Right kidney (tissue), 1 donor: ENCODE results near the gene TANGO6.

Experiments
- DNase-seq: peaks from one replicate; pipeline ENCODE4 v3.0.0-alpha.2; 2016

The TANGO6 gene

DNA sequence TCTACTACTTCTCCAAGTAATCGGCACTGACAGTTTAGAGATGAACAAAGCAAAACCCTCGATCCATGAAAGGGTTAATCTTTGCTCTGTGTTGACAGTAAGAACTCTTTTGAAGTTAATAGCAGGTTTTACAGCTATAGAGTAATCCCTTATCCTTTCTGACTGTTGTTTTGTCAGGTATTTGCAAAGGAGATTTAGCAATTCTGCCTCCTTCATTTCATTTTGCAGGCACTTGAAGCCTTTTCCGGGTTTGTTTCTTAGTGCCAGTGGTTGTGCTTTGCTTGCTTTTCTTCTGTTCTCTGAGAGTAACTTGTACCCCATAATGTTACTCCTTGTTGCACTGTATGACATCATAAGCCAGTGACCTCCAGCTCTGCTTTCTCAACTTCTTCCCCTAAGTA lies 64.5 kb downstream of the TANGO6 start:
- no peak for DNase-seq

DNA sequence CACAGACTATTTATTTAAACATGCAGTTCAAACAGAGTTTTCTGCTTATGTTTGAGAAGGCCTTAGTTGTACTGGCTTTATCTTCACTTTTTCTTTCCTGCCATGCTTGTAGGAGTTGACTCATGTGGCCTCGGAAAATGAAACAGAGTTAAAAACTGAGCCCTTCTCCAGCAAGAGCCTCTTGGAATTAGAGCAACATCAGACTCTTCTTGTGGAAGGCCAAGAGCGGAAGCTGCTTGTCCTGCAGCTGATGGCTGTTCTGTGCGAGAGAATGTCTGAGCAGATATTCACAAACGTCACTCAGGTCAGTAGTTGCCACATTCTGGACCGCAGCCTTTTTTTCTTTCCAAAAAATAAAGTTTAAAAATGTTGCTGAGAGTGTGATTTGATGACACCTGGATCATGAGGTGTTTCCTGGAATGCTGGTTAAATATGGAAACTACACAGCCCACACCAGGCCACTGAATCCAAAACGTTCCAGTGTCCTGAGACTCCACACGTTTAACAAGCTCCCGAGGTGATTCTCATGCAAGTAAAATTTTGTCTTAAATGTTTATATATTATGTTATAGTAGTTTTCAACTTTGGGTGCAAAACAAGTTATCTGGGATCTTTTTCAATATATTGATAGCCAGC lies 65.9 kb downstream of the TANGO6 start:
- DNase-seq: no peak

DNA sequence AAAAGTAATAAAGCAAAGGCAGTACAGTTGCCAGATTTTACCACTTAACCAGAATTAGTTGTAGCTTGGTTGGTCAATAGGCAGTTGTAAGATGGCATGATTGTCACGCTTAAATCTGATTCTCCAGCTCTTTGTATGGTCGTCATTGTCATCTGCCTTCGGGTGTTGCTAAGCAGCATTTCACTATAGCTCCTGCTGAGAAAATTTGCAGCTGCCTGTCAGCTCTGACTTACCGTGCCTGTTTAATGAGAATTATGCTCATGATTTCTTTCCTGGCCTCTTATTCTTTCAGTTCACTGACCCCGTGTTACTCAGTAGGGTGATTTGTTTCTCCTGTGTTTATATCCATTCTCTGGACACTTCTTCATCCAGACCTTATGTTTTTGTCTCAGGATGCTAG lies 66.7 kb downstream of the TANGO6 start:
- DNase-seq: no peak

DNA sequence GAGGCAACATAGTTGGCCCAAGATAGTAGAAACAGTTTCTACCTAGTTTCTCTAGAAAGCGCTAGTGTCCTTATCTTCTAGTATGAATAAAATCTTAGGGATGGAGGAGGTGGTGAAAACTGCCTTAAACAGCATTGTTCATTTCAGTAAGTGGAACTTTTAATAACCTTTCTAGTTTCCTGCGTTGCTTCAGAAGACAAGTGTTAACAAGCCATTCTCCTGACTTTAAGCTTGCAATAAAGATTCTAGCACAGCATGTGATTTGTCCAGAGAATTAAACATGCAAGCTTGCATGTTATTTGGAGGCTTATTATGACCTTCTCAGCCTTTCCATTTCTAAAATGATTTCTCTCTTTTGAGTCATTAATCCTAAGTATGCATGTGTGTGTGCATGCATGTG lies 72.3 kb downstream of the TANGO6 start:
- no peak for DNase-seq

DNA sequence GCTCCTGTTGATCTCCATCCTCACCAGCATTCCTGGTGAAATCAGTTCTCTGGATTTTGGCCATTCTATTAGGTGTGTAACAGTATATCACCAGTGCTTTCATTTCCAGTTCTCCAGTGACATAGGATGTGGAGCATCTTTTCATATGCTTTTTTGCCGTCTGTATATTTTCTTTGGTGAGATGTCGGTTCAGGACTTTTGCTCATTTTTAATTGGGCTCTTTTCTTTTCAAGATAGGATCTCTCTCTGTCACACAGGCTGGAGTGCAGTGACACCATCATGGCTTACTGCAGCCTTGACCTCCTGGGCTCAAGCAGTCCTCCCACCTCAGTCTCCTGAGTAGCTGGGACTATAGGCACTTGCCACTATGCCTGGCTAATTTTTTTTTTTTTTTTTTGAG lies 74.2 kb downstream of the TANGO6 start:
- no peak for DNase-seq

DNA sequence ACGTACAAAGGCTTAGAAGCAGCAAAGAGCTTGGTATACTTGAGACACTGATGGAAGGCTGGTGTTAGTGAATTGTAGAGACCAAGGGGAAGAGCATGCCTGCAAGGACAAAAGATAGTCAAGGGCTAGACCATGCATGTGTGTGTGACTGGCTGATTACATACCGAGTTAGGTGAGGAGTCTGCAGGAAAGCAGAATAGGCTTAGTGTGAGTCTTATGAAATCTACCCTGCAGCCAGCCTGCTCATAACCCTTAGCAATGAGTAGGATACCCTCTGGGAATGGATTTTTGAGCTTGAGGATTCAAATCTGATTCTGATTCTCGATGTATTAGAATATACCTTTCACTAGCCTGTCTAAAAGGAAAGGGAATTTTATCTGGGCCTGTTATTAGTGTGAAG lies 77.0 kb downstream of the TANGO6 start:
- DNase-seq: no peak

DNA sequence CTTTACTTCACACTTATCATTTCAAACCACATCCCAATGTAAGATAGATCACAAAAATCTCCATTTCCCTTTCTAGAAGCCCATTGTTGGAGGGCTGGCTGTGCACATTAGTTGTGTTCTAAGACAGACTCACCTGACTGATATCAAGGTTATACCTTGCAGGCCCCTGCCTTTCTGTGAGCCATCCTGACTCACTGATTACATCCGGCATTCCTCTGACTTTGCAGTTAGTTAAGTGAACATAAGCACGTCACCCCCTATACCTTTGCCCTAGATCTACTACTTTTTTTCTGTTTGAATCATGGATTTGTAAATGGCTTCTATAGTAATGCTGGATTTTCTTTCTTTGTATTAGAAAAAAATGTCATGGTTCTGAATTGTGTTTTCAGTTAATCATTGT lies 78.3 kb downstream of the TANGO6 start:
- no peak for DNase-seq

DNA sequence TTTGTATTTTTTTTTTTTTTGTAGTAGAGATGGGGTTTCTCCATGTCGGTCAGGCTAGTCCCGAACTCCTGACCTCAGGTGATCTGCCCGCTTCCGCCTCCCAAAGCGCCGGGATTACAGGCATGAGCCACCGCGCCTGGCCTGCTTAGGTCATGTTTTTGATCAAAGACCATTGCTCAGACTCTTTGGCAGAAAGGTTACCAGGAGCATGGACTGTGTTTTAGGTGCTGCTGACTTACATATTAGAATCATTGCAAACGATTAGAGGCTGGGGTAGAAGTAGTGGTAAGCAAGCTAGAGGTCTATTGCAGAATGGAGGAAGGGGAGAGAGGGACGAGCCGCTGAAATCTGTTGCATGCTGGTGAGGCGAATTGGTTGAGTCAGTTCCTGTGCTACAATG lies 79.8 kb downstream of the TANGO6 start:
- DNase-seq: no peak

DNA sequence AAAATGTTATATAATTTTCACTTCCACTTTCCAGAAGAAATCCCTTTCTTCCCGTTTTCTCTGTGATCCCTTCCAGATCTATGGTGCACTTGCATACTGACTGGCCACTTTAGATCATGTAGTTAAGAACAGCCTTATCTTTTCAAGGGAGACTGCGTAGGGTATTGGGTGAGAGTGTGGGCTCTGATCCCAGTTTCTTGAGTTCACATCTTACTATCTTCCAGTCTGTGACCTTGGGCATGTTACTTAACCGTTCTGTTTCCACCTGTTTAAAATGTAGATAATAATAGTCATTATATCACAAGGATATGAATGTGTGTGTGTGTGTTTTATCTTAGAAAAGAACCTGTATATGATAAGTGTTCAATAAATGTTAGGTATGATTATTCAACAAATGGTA lies 83.7 kb downstream of the TANGO6 start:
- DNase-seq: no peak

DNA sequence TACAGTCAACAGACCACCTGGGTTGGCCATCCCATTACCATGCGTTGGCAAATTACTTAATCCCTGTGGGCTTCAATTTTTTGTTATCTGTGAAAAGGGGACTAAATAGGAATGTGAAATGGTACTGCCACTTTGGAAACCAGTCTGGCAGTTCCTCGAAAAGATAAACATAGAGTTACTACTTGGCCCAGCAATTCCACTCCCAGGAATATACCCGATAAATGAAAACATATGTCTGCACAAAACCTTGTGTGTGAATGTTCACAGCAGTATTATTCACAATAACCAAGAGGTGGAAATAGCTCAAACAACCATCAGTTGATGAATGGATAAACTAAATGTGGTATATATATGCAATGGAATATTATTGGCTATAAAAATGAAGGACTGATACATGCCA lies 87.9 kb downstream of the TANGO6 start:
- no peak for DNase-seq

DNA sequence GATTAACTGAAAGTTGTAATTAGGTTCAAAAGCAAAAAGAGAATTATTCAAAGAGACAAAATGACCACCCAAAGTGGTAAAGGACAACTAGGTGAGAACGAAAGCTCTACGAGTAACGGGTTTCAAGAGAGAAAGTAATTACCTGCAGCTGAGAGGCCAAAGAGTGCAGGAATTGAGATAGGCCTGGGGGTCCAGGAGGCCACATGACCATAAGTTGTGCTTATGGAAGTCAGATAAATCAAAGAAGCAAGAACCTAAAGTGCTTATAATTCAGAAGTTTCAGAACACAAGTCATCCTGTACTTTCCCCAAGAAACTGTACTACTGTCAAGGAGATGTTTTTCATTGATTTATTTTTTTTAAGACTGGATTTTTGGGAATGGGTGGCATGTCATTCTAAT lies 91.1 kb downstream of the TANGO6 start:
- no peak for DNase-seq

DNA sequence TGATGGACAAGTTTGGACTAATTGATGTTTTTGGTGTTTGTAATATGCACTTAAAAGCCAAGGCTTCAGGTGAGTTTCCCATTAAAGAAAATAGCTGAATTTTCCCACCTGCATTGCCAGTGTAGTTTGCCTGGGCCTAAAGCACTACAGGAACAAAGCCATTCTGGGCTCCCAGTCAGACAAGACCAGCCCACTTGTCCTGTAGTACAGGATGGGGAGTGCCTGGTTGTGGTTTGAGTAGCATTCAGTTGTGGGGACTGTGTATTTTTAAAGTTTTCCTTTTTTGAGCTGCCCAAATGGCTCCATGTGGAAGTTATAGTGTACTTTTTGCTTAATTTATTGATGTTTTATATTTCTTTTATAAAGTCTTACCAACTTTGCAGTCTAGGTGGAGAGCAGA lies 91.7 kb downstream of the TANGO6 start:
- no peak for DNase-seq

DNA sequence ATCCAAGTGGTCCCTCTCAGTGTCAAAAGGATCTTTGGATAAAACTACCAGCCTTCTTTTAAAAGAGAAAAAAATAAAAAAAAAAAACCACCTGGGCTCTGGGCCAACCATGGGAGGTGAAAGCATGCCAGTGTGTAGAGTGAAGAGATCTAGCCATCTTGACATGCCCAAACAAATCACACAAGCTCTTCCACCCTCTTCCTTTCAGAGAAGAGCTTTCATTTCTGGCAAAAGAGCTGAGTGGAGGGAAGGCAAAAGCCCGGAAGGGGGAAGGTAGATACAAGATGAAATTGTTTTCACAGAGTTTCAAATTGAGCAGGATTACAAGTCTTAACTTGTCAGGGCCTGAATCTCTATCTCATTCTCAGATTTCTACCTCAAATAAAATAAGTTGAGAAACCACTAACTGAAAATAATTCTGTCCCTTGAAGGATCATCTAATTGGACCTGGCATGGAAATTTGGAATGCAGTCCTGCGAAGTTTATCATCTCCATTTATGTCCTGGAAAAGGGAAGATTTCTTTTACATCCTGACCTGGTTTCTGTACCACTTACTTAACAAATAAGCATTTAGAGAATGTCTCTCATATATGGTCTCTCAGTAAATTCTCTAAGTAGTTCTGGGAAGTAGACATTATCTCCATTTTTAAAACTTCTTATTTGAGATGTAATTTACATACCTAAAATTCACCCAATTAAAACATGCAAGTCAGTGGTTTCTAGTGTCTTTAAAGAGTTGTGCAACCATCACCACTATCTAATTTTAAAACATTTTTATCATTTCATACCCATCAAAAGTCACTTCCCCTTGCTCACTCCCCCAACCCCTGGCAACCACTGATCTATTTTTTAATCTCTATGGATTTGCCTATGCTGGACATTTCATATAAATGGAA lies 93.7 kb downstream of the TANGO6 start:
- no peak for DNase-seq

DNA sequence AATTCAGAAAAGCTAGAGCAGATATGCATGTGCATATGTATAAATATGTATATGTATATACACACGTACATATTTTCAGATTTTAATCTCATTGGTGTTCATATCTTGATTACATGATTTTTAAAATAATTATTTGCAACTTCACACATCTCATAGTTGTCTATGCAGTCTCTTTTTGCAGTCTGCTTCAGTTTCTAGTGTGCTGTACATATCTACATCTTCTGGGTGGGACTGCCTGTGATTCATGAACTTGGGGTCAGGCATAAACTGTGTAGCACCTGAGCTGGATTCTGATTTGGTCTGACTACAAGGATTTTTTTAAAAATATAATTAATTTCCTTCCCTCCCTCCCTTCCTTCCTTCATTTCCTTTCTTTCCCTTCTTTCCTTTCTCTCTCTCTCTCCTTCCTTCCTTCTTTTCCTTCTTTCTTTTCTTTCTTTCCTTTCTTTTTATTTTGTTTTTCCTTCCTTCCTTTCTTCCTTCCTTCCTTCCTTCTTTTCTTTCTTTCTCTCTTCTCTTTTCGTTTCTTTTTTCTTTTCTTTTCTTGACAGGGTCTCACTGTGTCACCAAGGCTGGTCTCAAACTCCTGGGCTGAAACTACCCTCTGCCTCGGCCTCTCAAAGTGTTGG lies 96.5 kb downstream of the TANGO6 start:
- DNase-seq: no peak

DNA sequence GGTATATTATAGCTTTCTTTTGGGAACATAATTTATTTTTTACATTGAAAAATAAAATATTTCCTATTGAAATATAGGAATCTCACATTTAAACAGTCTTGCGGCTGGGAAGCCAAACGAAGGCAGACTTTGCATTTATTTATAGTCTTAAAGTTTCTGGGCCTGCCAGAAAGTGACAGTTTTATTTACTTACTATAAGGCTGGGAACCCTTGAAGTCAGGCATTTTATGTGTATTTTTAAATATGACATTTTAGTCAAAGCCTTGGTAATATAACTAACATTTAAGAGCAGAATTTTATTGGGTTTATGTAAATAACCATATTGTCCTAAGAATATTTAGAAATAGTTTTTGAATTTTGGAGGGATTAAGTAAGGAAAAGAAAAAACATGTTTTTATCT lies 97.5 kb downstream of the TANGO6 start:
- no peak for DNase-seq

DNA sequence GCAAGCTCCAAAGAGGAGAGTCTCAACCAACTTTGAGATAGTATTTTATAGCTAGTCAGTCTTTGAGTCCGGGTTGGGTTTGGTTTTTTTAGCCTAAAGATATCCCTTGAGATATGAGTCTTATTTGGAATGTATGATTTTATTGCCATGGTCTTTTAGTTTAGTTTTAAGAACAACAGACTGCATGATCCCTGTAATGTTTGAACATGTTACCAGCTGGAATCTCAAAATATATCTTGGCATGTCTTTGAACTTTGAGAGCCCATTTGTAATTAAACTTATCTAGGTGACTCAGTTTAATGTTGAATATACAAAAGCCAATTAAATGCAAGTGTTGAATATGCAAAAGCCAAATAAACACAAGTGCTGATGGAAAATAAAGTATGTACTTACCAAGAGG lies 100.6 kb downstream of the TANGO6 start:
- no peak for DNase-seq

DNA sequence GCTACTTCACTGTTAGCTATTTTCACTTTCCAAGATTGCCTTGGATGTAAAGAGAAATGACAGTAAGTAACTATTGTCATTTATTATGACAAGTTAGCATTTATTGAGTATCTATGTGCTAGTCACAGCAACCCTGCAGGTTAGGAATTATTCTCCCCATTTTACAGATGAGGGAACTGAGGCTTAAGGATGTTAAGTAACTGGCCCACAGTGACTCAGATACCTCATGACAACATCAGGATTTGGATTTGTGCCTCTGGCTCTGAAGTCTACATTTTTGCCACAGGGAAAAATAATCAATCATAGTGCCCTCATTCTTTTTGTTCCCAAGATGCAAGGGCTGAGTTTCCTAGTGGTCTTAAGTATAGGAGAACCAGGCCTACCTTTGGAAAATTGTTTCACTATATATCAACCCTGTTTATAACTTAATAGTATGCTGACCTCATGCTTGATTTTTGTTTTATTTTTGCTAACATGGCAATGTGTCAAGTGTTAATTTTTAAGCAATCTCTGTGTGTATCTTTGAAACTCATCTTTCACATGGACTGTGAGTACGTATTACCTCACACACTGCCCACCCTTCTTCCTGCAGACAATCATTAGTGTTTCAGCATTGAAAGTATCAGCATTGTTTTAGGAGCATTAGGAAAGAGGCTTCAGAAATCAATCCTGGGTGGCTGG lies 105.0 kb downstream of the TANGO6 start:
- no peak for DNase-seq

DNA sequence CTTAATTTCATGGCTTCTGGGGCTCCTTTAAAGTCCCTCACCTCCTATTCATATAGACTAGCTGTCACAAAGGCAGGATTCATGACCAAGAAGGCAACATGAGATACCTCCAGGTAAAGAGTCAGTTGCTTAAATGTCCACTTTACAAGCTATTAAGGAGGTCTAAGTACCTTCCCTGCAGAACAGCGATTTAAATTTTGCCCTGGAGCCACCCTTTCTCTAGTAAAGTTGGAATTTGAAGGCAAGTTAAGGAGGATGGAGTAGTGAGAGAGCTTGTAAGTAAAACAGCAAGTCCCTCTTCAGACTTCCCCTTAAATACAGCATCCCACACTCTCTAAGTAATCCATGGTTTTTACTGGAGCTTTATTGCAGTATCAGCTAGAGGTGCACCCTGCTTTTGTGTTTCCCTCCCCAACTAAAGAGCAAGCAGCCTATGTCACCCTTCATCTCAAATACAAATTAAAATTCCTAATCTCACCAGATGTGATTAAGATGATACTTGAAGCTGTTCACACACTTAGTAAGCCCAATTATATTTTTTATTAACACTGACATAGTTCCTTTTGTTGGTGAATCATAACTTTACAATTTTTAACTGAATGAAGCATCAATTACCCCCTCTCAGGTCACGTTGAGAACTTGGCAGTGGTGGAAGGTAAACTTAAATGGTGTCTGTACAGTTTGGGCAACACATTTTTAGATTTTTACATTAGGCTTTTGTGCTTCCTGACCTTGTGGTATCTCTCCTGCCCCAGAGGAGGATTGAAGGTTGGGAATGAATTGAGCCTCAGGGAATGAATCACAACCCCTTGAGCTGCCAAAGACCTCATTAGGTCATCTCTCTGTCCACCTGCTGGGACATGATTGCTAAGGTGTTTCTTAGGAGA lies 108.9 kb downstream of the TANGO6 start:
- no peak for DNase-seq

DNA sequence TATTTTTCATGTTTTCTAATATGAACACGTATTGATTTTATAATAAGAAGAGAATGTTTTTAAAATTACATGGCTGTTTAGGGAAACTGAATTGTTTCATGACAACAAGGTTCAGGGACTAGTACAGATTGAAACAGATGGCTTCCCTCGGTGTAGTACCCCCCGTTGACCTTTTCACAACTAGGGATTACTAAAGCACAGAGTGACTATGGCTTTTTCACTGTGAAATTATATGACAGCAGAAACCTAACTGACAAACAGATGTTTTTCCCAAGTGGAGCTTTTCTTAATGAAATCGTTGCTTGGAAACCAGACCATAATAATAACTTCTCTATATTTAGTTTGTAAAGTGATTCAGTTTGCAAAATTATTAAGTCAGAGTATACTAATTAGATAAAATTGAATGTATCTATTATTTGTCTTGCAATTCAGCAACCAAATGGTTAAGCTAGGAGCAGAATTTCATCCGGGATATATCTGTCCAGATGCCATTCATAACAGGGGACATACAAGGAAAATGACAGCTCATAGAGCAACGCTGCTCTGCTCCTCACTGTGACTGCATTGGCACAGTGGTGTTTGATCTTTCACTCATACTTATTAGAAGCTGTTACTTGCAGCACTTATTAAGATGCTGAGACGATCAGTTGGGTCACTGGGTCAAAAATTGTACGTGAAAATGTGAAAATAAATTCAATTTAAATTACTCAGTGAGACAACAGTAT lies 111.7 kb downstream of the TANGO6 start:
- DNase-seq: no peak

DNA sequence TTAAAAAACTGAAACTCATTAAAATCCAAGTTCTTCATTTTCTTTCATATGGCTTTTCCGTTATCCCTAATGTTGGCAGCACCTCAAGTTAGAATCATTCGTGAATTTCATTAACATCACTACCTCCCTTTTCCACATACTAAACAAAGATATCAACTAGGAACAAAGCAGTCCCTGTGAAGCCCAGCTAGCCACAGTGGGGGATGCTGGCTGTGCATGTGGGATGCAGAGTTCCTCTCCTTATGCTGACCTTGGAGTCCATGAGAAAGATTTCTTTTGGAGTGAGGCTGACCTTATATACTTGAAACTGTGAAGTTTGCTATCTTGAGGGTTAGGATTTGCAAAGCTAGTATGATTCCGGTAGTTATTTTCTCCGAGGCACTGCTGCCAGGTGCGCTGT lies 117.6 kb downstream of the TANGO6 start:
- no peak for DNase-seq

DNA sequence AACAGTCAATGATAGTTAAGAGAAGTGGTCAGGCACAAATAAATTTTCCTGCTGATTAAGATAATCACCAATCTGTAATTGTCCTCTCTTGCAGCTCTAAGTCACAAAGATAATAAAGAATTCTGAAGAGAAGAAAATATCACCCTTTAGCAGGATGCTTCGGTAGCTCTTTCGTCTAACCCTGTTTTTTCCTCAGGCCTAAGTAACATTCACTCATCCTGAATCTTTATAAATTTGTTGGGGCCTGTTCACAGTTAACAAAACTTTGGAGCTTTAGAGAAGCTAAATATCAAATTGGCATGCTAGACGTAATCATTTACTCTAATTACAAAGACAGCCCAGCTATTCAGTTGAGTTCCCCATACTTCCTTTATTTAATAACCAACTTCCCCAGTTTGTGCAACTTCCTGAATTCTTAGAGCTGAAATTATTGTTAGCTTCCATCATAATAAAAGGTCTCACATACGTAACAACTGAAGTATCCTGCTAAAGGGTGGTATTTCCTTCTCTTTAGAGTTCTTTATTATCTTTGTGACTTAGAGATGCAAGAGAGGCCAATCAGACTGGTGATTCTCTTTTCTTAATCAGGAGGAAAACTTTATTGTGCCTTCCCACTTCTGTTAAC lies 118.6 kb downstream of the TANGO6 start:
- no peak for DNase-seq
